ENCODE results near the gene CDK12.

- TF ChIP-seq CTCF (IDR thresholded peaks at IDR 0.05; ENCODE audit: insufficient read depth, low read depth, low read length) (no peak), EZH2 (IDR thresholded peaks at IDR 0.05; ENCODE audit: insufficient read depth, low read length) (no peak)
Measured at GRCh38 chr17:39533891-39534290, 72.6 kb downstream of the CDK12 start.
